NCI-H226 (cell line): ENCODE measurements around the gene GPRC5D.

Experiments used
- DNase-seq: peaks from one replicate; pipeline ENCODE4 v3.0.0-alpha.2; 2015

Gene GPRC5D

DNA sequence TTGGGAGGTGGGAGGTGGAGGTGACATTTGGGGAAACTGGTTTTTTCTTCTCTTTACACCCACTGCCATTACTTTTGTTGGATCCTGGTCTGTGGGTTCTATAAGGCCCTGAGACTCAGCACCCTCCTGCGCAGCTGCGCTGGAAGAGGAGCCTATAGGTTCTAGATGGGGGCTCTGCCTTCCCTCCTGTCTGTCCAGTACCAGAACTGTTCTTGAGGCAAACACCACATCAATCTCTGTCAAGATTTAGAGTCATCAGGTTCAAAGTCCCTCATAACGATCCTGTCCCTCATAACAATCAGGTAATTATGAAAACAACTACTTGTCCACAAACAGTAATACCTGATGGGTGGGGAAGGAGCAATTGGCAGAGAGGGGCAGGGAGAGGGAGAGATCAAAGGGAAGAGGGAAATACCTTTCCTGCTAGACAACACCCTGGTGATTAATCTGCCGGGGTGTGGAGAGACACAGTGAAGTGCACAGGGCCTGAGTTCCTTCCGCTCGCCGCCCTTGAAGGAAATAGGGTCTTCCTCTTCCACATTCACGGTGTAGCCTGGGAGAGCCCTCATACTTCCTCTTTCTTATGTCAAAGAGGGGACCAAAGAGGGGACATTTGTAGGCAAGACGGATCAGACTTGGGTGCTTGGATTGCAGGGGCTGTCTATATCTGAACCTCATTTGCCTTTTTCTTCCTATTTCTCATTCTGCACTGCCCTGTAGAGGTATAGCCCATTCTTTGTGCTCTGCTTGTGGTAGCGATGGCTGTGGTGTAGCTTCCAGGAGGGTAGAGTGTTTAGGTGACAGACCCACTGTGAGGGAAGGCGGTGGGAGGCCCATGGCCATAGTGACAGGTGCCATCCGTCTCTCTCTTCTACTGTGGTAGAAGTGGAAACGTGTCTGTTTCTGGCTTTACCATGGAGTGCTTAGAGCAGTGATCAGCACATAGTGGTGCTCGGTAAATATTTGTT is 48.0 kb downstream of the GPRC5D start:
- no peak for DNase-seq

DNA sequence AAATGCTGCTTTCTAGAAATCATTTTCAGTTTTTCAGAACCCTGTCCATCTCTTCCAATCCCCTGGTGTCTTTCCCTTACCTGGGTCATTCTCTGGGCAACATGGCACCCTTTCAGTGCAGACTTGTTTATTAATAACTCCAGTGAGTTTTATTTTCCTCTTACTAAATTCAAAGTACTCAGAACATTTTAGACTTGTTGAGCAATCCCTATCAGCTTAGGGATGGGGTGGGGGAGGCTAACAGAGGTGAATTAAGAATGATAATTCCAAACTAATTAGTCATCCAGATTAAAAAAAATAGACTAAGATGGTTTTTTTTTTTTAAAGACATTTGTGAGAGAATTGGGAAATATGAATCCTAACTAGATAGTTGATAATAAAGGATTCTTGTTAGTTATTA is 49.9 kb downstream of the GPRC5D start:
- DNase-seq, result peak; percentile 57

DNA sequence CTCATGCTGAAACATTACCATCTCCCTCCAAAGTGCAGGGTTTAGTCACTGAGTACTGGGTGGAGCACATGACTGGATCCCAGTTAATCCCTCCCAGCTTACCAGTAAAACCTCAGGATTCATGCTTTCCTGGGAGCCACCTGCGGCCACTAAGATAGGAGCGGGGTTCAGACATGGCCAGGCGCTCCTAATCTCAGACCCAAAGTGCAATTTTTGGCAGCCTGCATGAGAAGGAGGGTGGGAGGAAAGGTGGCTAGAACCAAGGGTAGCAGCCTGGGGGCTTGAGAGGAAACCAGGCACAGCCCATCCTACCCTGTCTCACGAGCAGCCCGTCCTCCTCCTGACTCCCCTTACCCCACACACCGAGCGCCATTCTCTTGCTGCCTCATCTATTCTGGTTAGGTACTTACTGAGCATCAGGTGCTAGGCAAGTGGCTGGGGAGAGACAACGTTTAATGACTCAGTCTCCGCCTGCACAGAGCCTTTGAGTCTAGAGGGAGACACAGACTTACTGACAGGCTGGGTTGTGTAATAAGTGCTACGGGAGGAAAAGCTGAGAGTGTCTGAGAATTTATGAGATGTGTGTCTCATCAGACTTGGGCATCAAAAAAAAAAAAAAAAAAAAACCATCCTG is 50.7 kb downstream of the GPRC5D start:
- DNase-seq, result peak; percentile 86

DNA sequence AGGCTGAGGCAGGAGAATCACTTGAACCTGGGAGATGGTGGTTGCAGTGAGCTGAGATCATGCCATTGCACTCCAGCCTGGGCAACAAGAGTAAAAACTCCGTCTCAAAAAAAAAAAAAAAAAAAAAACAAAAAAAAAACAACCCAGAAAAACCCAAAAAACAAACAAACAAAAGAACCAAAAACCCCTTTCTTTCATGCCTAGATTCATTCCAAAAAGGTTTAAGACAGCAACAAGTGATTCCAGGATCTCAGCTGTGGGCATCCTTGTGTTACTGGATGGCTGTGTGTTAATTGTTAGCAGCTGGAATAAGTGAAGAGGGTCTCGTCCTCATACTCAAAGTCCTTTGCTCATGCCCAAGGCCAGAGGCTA is 51.2 kb downstream of the GPRC5D start:
- no peak for DNase-seq

DNA sequence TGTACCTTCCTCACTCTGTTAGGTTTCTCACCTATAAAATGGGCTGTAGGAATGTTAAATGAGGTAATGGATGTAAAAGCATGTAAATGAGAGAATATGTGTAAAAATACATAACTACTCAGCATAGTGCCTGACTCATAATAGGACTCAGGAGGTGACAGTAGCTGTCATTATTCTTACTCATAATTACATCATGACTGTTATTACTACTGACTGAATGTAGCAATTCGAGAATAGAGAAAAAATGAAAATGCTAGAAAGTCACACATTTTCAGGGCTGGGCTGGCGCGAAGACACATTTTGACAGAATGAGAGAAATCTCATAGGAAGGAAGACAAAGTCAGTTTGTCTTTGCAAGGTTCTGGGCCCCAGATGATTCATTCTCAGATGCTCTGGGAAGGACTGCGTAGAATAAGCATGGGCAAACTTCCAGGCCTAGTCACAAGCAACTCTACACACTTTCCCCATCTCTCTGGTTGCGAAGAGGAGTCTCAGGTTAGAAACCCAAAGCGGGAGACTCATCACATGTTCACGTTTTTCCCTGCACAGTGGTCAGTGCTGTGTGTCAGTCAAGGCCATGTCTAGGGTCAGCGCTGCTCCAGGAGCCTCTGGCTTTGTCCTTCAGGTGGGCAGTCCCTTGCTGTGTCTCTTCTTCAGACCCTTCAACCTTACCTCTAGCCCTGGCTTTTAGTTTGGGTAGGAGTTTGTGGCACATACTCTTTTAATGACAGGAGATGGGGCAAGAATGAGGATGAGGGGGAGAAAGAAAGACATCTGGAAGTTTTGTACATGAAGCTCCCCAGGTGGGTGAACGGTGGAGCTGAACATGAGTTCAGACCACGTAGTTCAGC is 52.2 kb downstream of the GPRC5D start:
- DNase-seq, result no peak

DNA sequence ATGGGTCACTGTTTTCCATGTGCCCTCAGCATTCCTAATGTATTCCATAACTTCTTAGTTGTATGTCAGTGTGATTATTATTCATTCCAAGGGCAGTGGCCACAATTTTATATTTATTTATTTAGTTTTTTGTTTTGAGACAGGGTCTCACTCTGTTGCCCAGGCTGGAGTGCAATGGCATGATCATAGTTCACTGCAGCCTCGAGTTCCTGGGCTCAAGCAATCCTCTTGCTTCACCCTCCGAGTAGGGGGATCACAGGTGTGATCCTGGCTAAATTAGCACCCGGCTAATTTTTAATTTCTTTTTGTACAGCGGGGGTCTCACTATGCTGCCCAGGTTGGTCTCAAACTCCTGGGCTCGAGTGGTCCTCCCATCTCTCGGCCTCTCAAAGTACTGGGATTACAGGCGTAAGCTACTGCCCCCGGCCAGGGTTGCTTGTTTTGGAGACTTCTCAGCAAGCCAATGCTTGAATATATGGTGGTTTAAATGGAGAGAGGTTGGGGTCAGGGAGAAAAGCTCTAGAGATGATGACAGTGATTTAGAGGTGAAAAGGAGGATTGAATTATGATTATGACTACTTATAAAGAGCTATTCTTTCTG is 53.0 kb downstream of the GPRC5D start:
- no peak for DNase-seq

DNA sequence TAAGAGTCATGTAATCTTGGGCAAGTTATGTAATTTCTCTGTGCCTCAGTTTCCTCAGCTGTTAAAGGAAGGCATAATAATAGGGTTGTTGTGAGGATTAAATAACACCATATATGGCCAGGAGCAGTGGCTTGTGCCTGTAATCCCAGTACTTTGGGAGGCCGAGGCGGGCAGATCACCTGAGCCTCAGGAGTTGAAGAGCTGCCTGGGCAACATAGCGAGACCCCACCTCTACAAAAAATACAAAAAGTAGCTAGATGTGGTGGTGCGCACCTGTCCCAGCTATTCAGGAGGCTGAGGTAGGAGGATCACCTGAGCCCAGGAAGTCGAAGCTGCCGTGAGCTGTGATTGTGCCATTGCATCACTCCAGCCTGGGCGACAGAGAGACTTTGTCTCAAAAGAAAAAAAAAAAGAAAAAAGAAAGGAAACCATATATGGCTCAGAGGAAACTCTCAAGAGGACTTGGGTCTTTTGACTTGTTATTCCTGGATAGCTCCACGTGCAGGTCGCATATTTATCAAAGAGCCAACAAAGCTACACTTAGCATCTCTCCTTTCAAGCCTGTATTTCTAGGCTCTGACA is 53.7 kb downstream of the GPRC5D start:
- DNase-seq, result no peak

DNA sequence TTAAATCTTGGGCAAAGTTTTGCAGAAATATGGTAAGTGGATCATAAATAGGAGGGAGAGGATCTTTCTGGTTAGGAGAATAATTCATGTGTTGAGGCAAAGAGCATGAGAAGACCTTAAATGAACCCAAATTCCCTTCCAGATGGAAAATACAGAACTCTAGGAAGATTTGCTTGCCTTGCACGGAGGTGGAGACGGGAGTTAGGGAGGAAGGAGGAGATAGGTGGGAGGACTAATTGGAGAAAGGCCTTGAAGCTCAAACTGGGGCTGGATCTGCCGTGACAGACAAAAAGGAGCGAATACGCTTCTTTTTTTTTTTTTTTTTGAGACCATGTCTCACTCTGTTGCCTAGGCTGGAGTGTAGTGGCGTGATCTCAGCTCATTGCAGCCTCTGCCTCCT is 54.7 kb downstream of the GPRC5D start:
- no peak for DNase-seq

DNA sequence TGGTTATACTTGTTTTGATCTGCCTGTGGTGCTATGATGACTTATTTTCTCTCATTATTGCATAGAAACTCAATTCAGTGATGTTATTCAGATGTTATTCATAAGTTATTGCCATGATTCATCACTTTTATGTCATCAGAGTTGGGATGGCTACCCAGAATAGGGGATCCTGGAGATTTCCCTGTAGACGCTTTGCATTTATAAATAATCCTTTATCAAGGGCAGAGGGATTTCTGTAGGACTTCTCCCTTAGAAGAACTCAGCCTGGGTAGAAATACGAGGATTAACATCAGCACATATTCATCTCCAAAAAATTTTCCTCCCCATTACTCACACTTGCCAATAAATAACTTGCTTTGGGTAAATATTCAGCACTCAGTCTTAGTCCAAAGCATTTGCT is 55.7 kb downstream of the GPRC5D start:
- DNase-seq, result no peak

DNA sequence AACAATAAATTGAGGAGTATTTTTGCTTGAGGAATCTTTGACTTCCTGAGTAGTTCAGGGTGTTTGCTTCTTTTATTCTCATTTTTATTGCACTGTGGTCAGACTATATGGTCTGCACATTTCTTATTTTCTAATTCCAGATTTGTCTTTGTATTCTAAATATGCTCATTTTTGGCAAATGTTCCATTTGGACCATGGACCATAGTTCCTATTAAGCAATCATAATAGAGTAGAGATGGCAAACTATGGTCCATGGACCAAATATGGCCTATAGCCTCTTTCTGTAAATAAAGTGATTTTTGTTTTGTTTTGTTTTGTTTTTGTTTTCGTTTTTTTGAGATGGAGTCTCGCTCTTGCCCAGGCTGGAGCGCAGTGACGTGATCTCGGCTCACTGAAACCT is 58.5 kb downstream of the GPRC5D start:
- no peak for DNase-seq

DNA sequence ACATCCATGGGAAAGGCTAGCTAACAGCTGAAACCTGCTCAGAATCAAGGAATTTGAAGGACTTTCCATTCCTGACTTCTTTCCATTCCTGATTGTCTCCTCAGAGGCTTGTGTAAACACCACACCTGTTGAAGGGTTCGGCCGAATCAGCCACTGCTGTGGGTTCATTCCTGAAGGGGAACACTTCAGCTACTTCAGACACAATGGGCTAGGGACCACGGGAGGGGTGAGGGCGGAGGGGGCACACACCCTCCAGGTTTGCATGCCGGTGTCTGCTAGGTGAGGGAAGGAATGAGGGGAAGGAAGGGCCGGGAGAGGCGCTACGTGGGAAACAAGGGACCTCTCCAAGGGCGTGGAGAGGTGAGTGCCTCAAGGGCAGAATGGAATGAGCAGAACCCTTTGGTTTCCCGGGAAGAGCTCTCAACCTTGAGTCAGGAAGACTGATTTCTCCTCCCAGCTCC is 59.3 kb downstream of the GPRC5D start:
- DNase-seq, result no peak

DNA sequence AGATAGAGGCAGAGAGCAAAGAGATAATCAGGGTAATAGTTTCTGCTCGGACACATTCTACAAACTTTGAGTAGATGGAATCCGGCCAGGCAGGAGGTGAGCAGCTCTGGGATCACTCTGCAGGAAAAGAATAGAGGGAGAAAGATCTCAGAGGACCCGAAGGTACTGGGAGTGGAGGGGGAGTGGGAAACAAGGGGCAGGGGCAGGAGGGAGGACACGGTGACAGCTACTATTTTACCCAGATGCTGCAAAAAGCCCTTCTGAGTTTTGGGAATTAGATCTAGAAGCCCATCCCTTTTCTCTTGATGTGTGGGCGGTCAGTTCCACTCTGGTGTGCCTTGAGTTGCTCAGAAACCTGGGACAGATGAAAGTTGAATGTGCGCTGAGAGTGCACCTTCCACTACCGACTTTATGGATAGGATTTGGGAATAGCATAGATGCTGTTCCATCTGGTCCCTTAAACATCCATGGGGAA is 60.1 kb downstream of the GPRC5D start:
- no peak for DNase-seq

DNA sequence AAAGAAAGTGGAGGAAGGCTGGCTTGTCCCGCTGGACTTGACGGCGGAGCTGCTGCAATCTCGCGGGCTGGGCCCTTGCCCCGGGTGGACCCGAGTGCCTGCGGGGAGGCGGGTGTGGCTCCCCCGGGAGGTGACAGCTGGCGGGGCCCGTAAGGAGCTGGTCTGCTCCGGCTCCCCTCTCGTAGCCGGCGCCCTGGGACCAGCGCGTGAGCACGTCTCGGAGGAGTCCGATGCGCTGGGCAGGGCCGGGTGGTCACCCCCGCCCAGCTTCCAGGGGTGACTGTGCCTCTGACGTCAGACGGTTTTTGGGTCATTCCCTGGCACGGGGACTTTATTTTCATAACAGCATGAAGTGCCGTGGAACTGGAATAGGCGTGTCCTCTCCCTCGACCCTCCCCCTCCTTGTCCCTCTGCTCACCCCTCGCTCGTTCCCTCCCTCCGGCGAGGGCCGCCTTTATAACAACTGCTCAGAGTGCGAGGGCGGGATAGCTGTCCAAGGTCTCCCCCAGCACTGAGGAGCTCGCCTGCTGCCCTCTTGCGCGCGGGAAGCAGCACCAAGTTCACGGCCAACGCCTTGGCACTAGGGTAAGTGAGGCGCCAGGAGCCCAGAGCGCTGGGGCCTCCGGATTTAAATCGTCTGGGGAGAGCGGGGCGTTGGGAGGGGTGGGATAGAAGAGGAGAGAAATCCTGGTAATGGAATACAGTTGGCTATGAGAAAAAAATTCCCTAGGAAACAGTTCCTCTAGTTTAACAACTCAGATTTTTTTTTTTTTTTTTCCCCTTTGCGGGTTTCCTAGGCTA is 60.7 kb downstream of the GPRC5D start, which contains the start of gene GPRC5A:
Gene GPRC5A, plus strand, starts transcription at position 483 of the 801 bp plus-strand sequence. CDS start 16,688 bp downstream, outside the sequence.
- DNase-seq, result peak; percentile 98
